Sigmoid colon (tissue), 4 donors: ENCODE measurements around the gene COL9A3.

ENCODE experiments used
- CTCF ChIP-seq, 4 experiments: fragments of 450-650 bp in 3 of 4; fragments of 200-600 bp in 1 of 4; IDR thresholded peaks; one replicate each; pipeline ENCODE4 v1.5.1; 2016 to 2019; ENCODE audit warnings: antibody characterized with exemption in 4 of 4, mild to moderate bottlenecking in 3 of 4, moderate library complexity in 2 of 4
- POLR2A ChIP-seq, 2 donors: fragments of 450-650 bp; IDR thresholded peaks; one replicate each; pipeline ENCODE4 v1.6.1; 2016; ENCODE audit warnings: antibody characterized with exemption in 2 of 2, mild to moderate bottlenecking in 2 of 2, moderate library complexity in 2 of 2
- POLR2AphosphoS5 ChIP-seq, 4 donors: sonication (generic); formaldehyde crosslinking; IDR thresholded peaks; one replicate each; pipeline ENCODE4 v1.6.1; 2017; ENCODE audit warnings: antibody characterized with exemption in 4 of 4

DNA sequence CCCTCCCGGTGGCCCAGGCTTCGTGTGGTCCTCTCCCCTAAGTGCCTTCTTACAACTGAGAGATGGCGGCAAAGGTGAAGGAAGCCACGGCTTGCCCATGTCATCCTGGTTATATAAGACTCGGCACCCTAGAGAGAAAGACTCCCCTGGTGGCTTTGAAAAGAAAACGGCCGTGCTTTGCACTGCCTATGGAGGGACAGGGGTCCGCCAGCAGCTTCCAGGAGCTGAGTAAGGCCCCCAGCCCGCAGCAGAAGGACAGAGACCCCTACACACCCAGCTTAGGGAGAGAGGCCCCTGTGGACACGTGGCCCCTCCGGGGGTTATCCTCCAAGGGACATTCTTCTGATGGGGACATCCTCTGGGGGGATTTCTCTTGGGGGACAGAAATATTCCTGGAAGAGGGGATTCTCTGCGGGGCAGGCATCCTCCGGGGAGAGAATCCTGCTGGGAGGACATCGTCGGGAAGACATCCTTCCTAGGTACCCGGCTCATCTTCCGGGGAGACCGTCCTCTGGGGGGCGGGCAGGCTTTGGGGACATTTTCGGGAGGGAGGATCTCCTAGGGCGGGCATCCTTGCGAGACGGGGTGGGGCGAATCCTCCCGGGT lies 12.7 kb upstream of the COL9A3 start:
- TF ChIP-seq POLR2A (IDR thresholded peaks at IDR 0.05) = no peak
- TF ChIP-seq CTCF (IDR thresholded peaks at IDR 0.05) = peak in 2 of 4 experiments; percentile 11 to 12
- no peak for TF ChIP-seq POLR2AphosphoS5 (IDR thresholded peaks at IDR 0.05)
